Measurements from ENCODE around the gene CCSER1.

GRCh38 chr4:91426725-91427124, 1299.5 kb downstream of the CCSER1 start:
- TF ChIP-seq EZH2phosphoT487 (IDR thresholded peaks at IDR 0.05; ENCODE audit: insufficient read depth, low read depth) (no peak), EZH2 (IDR thresholded peaks at IDR 0.05; ENCODE audit: insufficient read depth, poor library complexity, severe bottlenecking) (no peak)

Measured in GM23248 (cell line).